NK-92 (cell line): ENCODE measurements around the gene PSMD11.
"Not testable (repeated sequence)": the region's sequence is repeated elsewhere in the genome, so short reads cannot be mapped to it uniquely, and the experiment has no call there.

Experiments
- DNase-seq: peaks from one replicate; lab custom pipeline; 2025; ENCODE audit not compliant: unreplicated experiment; lab: John Stamatoyannopoulos, UW

PSMD11 gene

DNA sequence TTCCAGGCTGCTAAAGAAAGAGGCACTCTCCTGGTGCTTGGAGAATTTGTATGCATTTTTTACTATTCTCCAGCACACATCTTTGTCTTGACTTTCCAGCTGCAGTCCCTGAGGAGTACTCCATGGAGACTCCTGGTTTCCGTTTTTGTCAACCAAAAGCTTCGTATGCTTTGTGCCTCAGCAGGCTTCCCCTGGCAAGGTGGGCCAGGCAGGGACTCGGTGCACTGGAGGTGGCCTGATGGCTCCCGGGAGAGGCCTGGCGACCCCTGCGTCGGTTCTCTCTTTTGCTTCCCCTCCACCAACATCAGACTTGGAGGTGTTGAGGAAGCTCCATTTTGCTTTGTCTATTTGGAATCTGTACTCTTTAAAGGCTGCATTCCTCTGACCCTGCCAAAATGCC lies 66.2 kb downstream of the PSMD11 start:
- no peak for DNase-seq

DNA sequence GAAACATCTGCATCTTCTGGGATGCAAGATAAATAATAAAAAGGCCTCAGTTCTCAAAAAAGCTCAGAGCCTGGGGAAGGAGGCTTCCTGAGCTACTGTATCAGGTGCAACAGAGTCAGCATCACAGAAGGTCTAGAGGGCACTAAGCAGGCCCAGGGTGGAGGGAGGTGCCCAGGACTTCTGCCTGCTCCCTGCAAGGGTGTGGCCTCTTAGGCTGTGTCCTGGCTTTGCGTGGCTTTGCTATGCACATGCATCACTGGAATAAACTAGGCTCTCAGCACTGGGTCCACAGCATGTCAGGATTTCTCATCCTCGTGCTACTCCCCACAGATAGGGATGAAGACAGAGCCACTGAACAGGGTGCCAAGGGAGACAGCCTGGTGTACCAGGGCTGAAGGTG lies 68.0 kb downstream of the PSMD11 start:
- DNase-seq: no peak

DNA sequence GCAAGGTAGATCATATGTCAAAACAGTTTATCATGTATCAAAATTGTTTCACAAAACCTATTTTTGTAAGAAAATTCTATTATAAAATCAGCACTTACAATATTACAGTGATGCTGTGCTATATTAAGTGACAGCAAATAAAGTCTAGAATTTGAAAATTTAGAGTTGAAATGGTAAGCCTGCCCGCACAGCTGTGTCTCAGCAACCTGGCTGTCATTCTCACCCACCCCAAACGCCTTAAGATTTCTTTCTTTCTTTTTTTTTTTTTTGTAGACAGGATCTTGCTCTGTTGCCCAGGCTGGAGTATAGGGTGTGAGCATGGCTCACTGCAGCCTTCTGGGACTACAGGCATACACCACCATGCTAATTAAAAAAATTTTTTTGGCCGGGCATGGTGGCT lies 69.3 kb downstream of the PSMD11 start:
- DNase-seq: no peak

DNA sequence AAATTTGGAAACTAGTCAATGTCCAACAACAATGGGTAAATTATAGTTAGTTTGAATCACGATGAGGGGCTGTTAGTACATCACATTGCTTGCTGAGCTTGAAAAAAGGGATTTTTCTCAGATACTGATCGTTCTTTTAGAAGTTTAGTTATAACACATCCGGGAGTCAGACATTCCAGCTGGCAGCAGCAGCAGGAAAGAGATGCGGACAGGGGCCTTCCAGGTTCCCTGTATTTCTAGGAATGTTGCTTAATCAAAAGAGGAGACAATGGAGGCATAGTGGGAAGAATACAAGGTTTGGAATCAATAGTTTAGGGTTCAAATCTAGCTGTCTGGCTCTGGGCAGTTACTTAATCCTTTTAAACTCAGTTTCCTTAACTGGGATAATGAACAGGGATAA lies 70.3 kb downstream of the PSMD11 start:
- no peak for DNase-seq

DNA sequence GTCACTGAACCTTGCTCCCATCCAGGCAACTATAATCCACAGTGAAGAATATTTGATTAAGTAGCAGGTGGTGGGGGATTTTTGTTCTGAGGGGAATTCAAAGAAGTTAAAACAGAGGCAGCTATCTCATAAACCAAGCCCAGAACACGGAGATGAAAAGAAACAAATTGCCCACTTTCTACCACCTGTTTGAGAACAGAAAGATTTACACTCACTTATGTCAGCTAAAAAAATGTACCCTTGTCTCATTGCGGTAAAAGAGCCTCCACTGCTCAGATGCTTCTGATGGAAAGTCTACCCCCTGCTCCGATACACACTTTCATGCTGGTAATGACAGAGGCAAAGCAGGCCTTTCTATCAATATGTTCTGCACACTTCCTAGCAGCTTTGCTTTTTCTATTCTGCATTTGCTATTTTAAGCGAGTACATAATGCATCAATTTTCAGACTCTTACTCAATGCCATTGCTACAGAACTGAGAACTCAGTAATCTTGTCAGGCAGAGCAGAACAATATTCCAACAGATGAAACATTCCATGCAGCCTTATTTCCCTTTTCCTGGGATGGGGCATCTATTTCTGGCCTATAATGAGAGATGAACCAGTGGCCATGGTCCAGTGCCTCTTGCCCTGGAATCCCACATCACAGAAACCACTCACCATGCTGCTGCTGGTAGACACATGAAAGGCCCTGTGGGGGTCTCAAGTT lies 71.5 kb downstream of the PSMD11 start:
- DNase-seq: no peak

DNA sequence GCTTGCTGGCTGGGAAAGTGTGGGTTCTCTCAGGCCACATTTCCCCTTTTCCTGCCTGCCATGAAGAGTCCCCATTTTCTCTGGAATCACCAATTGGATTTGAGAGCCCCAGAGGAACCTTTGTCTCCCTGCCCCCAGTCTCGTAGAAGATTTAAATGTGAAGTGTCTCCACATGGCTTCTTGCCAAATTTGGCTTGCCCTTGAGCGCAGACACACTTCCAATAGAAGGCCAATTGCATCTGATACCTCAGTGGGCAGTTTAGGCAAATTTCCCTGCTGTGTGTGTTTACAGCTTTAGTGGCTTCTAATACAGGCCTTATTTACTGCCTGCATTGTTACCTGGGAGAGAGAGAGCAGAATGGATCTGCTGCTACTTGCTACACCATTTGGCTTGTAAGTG lies 72.1 kb downstream of the PSMD11 start:
- no peak for DNase-seq

DNA sequence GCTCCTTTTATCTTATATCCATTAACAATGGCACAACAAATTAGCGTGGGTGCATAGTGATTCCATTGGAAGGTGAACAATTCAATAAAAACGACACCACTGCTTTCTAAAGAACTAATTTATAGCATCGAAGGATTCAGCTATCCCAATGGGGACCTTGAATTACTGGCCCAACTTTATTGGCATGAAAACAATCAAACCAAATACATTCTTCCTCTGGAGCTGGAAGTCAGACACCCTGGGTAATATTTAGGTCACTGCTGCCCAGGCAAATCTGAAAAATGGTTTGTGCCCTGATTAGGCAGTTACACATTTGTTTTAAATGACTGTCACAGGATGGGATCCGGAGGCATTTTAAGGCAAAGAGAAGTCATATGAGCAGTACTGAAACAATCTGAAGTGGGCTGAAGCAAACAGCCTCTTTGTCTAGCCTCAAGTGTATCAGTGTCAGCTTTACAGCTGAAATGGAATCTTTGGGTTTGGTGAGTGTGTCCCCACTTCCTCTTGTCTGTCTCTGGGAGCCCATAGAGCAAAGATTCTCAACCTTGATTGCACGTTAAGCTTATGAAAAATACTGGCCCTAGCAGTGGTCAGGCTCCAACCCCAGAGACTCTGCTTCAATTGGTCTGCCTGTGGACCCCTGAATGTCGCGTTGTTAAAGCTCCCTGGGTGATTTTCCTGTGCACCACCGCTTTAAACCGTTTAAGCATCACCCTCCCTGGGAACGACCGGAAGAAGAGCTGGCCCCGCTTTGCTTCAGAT lies 72.8 kb downstream of the PSMD11 start:
- DNase-seq: no peak

DNA sequence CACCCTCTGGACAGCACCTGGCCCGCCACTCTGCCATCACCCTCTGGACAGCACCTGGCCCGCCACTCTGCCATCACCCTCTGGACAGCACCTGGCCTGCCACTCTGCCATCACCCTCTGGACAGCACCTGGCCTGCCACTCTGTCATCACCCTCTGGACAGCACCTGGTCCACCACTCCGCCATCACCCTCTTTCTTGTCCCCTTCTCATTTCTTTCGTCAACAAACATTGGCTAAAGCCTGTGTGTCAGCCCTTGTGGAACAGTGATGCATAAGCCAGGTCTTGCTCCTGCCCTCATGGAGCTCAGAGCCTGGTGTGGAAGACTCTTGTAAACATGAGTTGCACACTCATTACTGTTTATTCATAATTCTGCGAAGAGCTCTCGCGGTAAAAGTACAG lies 73.7 kb downstream of the PSMD11 start:
- no peak for DNase-seq

DNA sequence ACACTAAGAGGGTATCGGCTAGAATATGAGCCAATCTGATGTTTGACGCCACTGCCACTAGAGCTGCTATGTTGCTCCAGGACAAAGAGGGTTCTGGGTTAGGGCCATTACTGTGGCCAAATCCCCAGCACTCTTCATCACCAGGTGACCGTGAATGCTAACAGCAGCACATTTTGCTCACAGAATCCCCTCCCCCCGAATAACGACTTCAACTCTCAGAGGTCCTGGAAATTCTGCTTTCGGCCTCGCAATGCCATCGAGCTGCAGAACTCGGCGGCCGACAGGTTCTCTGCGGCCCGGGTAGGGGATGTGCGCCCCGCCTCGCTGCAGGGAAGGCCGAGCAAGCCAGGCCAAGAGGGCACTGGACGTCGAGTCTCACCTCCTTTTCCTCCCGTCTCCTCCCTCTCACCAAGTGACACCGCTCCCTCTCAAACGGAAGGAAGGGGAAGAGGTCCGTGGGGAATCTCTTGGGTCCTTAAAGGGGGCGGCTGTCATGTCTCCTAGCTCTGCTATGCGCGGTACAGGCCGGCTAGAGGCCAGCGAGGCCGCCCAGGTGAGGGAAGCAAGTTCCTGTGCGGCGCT lies 74.4 kb downstream of the PSMD11 start:
- no peak for DNase-seq

DNA sequence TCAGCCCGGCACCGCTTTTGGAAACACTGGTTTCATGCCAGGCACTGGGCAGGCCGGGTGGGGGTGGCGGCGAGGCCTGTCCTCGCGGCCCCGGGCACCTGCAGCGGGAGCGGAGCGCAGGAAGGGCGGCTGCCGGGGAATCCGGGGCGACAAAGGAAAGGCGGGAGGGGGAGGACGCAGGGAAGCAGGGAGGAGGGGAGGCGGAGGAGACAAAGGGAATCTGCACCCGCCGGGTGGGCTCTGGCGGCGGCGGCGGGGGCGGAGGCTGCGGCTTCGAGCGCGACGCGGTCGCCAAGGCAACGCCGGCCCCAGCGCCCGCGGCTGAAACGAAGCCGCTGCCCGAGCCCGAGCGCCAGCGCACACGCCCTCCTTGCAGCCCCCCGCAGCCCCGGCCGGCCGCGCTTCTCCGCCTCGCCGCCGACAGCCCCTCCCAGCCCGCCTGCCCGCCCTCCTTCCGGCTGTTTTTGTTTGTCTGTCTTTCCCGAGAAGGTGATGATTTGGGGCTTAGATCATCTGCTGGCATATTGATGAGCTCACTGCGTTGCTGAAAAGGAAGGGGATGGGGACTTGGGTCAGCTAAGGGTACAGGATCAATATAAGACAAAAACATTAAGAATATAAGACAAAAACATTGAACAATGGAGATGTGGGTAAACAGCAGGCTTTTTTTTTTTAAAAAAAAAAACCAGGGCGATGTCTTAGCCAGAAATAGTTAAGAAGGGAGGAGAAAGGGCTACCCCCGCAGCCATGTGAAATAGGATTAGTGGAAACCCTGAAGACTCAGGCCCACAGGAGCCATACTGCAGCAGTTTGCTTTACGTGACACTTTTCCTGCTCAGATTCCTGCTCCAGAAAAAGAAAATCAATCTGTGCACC lies 75.2 kb downstream of the PSMD11 start:
- DNase-seq: no peak

DNA sequence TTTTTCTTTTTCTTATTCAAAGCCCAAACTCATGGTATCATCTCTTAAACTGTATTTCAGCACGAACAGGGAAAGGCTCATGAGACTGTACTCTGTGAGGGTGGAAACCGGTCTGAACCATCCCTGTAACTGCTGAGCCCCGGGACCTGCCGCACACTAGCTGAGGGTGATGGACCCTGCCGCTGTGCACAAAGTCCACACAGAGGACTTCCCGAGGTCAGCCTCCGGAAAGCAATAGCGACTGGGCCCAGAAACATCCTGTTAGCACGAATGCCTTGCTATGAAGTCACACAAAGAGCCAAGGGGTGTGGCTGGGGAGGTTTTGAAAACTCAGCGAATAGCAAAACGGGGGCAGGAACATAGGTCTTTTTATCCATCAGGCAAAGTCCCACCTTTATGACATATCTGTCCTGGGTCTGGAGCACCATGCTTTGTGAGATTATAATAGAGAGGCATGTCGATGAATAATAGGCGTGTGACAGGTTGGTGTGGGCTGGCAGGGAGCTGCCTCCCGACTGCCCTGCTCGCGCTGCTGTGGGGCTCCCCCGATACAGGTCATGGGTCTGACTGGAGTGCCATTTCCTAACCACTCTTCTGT lies 75.9 kb downstream of the PSMD11 start:
- DNase-seq: no peak

DNA sequence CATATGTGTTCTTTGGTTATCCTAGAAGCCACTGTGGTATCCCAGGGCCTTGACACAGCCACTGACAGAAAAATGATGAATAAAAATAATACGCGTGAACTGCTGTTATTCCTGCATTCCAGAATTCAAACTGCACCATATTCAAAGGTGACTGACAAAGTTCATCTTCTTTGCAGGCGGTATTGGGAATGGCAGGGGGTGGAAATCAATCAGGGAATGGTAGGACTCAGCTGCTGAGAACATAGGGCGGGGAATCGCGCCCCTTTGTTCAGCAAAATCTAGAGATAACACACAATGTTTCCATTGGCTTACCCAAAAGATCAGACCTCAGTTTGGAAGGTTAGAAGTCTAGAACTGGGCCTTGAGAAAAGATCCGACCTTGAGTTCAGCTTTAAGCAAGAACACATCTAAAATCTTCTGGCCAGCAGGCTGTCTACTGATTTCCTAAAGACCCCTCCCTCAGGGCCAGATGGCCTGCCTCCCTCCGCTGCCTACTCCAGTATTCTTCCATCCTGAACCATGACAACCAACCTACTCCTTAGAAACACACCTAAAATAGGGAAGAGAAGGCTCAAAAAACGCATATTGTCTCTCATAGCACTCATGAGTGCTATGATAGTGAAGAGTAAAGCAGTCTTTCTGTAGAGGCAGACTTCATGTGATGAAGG lies 76.6 kb downstream of the PSMD11 start:
- DNase-seq: no peak

DNA sequence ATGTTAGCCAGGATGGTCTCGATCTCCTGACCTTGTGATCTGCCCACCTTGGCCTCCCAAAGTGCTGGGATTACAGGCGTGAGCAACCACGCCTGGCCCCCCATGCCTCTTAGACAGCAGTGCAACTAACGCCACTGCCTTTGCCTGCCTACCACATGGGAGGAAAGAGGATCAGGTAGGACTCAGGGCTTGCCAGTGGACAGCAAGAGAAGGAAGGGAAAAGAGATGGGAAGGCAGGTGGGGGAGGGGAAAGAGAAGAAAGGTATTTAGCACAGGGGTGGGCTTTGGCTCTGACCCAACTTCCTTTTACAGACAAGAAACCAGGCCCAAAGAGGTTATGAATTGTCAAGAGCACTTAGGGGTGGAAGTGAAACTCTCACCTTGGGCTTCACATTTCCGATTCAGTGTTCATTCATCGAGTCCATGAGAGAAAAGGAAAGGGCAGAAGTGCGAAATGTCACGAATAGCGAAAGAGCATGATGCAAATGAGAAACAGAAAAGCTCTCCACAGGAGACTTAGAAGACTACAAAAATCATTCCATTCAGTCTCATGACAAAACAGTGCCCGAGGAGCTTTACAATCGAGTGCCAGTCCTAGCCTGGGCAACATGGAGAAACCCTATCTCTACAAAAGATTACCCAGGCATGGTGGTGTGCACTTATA lies 78.8 kb downstream of the PSMD11 start:
- DNase-seq: no peak

DNA sequence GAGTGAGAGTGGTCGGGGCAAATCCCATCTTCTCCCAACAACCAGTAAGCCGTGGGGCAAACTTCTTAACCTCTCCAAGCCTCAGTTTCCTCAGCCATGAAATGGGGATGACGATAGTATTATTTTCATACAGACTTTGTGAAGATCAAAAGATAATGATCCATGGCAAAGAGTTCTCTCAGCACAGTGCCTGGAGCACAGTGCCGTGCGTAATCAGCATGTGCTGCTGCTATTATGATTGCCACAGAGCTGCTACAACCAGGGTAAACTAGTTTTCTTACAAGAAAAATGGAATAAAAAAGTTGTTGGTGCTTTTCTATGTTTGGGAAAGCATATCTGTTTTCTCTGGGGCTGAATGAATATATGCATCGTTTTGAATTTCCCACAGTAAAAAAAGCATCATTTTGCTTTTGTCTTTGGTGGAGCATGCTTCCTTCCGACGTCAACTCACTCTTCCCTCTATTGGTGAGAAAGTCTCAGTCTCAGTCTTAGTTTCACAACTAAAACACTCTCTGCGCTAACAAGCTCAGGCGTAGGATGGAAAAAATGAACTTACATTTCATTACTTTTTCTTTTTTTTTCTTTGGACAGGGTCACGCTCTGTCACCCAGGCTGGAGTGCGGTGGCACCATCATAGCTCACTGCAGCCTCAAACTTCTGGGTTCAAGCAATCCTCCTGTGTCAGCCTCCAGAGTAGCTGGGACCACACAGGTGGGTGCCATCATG lies 79.7 kb downstream of the PSMD11 start:
- DNase-seq: no peak

DNA sequence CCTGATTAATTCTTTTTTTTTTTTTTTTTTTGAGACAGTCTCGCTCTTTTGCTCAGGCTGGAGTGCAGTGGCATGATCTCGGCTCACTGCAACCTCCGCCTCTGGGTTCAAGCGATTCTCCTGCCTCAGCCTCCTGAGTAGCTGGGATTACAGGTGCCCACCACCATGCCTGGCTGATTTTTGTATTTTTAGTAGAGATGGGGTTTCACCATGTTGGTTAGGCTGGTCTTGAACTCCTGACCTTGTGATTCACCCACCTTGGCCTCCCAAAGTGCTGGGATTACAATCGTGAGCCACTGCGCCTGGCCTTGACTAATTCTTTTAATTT lies 80.2 kb downstream of the PSMD11 start:
- DNase-seq: not testable (repeated sequence)

DNA sequence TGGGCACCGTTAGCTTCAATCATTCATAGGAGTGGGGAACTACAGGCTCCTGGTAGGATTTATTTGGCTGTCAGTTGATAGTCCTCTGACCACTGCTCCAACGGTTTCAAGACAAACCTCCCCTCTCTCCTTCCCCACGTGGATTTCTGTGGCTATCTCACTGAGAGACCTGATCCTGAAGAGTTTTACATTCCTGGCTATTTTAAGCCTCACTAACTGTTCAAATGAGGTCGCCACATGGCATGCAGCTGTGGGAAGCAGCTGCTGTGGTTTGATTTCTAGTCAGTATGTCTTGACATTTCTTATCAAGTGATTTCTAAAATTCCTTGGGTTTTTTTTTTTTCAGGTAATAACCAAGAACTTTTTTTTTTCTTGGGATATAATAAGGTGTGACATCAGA lies 80.8 kb downstream of the PSMD11 start:
- DNase-seq: no peak

DNA sequence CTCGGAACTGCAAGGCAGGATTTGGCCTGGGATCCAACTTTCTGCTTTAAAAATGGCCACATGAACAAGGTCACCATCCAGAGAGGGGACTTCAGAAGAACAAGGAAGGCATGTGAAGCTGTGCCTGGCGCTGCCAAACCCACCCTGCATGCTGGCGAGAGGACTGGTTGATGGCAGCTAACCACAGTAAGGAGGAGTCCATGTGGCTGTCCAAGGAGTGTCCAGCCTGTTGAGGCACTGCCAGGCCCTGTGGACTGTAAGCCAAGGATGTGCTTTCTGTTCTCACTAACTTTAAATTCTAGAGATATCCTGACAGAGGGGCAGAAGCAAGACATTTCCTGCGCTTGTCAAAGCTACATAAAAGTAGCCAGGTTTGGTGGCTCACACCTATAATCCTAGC lies 82.8 kb downstream of the PSMD11 start:
- DNase-seq: no peak

DNA sequence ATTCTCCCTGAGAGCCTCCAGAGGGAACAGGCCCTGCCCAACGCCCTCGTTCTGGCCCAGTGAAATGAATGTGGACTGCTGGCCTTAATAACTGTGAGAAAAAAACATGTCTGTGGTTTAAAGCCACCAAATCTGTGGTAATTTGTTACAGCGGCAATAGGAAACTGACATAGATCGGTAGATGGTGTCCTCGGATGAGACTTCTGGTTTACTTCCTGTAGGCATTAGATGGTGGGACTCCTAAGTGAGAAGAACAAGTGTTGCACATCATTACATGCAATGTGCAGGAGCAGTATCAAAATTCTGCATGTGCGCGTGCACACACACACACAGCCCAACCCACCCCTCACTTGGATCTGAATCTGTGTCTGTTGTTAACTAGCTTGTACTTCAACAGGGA lies 84.5 kb downstream of the PSMD11 start:
- no peak for DNase-seq

DNA sequence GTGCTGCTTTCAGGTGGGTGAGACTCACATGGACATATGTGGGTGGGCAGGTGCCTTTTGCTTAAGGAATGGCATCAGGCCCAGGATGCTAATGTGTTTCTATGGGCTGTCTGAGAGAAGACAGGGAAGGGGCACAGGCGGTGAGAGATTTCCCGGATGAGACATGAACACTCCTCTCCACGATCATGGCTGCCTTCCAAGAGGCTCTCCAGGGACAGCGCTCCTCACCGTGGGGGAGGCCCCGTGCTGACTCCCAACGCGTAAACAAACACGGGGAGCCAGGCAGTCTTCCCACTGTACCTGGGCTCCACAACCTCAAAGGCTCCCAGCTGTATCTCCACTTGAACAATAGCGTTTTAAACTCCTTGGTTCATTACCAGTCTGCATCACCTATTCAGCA lies 85.3 kb downstream of the PSMD11 start:
- no peak for DNase-seq
